IPS DF 6.9 (cell line): ENCODE data around the gene TBC1D3C.
"Not testable (repeated sequence)": the region's sequence is repeated elsewhere in the genome, so short reads cannot be mapped to it uniquely, and the experiment has no call there.

Experiments
- DNase-seq: peaks from one replicate; pipeline ENCODE4 v3.0.0-alpha.2; 2013; ENCODE audit warnings: low read depth, low spot score
- H3K27ac ChIP-seq: one replicate; pipeline ENCODE4 v1.5.1; 2013; ENCODE audit warnings: low read length, control low read depth
- H3K27me3 ChIP-seq: 2 replicates; pipeline ENCODE4 v1.6.1; 2013; ENCODE audit warnings: mild to moderate bottlenecking, low read length; ENCODE audit not compliant: control insufficient read depth, insufficient read depth
- H3K36me3 ChIP-seq: 2 replicates; pipeline ENCODE4 v1.6.1; 2013; ENCODE audit warnings: low read length; ENCODE audit not compliant: control insufficient read depth, insufficient read depth
- H3K4me1 ChIP-seq: 2 replicates; pipeline ENCODE4 v1.6.1; 2013; ENCODE audit warnings: low read length; ENCODE audit not compliant: control insufficient read depth, insufficient read depth
- H3K4me3 ChIP-seq: 2 replicates; pipeline ENCODE4 v1.5.1; 2013; ENCODE audit warnings: mild to moderate bottlenecking, low read length
- H3K9me3 ChIP-seq: 2 replicates; pipeline ENCODE4 v1.6.1; 2013; ENCODE audit warnings: low read length, inconsistent platforms; ENCODE audit not compliant: control insufficient read depth, insufficient read depth
- WGBS: extraction: QIAGEN DNeasy Blood & Tissue Kit; methylation state at CpG from one replicate; pipeline ENCODE4 v1.1.7; 2013; ENCODE audit warnings: mixed read lengths, missing lambda C conversion rate; ENCODE audit not compliant: insufficient read length, insufficient coverage; 5-methylcytosine and 5-hydroxymethylcytosine counted together

Gene TBC1D3C

GRCh38 chr17:38068534-38068933 lies at the start of gene TBC1D3C:
Gene TBC1D3C, minus strand, starts transcription at chr17:38068634. Its CDS starts 1,568 bp downstream, at chr17:38067066.
- H3K27ac ChIP-seq, DNase-seq, H3K27me3 ChIP-seq, H3K9me3 ChIP-seq, H3K4me1 ChIP-seq, H3K4me3 ChIP-seq, H3K36me3 ChIP-seq: not testable (repeated sequence)
- WGBS = no CpG with 5 or more reads among the region's 10 CpGs

GRCh38 chr17:38099262-38099661 lies 30.8 kb upstream of the TBC1D3C start:
- H3K9me3 ChIP-seq, H3K4me1 ChIP-seq, H3K27me3 ChIP-seq, H3K27ac ChIP-seq, H3K4me3 ChIP-seq, DNase-seq, H3K36me3 ChIP-seq: not testable (repeated sequence)
- no CpG with 5 or more reads among the region's 1 CpG for WGBS

- not testable (repeated sequence) for H3K36me3 ChIP-seq, DNase-seq, H3K4me3 ChIP-seq, H3K27me3 ChIP-seq, H3K27ac ChIP-seq, H3K9me3 ChIP-seq, H3K4me1 ChIP-seq
- WGBS = no CpG with 5 or more reads among the region's 2 CpGs
These were observed 25.7 kb upstream of the TBC1D3C start for GRCh38 chr17:38094059-38094694.

GRCh38 chr17:38088120-38088519 lies 19.7 kb upstream of the TBC1D3C start:
- DNase-seq, H3K27me3 ChIP-seq, H3K27ac ChIP-seq, H3K9me3 ChIP-seq, H3K36me3 ChIP-seq, H3K4me1 ChIP-seq, H3K4me3 ChIP-seq: not testable (repeated sequence)
- WGBS = no CpG with 5 or more reads among the region's 10 CpGs

GRCh38 chr17:38087344-38087743 lies 18.9 kb upstream of the TBC1D3C start:
- no CpG with 5 or more reads among the region's 1 CpG for WGBS
- H3K4me3 ChIP-seq, H3K36me3 ChIP-seq, H3K9me3 ChIP-seq, H3K4me1 ChIP-seq, DNase-seq, H3K27me3 ChIP-seq, H3K27ac ChIP-seq: not testable (repeated sequence)
